Smooth muscle cell of trachea (primary cell): ENCODE results near the gene CCDC149. TPM values are rescaled to one million over a fixed set of nuclear protein-coding genes. Genes with fewer than 3 reads are reported as not detected.

Experiments used
- total RNA-seq: library from RNA; depleted of rRNA; stranded (reverse); fragments of >200 nt; gene quantifications from 2 replicates; pipeline ENCODE4 v1.2.1, GENCODE V29; 2014

Gene CCDC149
- total RNA-seq = 11.3 and 11.6 TPM in 2 replicates

GRCh38 chr4:24912252-24913118, at the start of gene CCDC149:
CCDC149 (minus strand) TSS chr4:24913042; CDS start chr4:24912864, 178 bp downstream.

GRCh38 chr4:24794916-24795665, 117.8 kb downstream of the CCDC149 start, which contains the start of gene SOD3:
SOD3 (plus strand) TSS chr4:24795573; CDS start chr4:24799522, 3,949 bp downstream.

Other genes with a start within 250 kb of the CCDC149 start
- gene SOD3, start 117.5 kb downstream of the CCDC149 start, total RNA-seq = 42.3 and 106 TPM in 2 replicates
- under 0.01 TPM in 1 of 2 replicates, not detected in the other for gene LGI2, start 117.9 kb upstream of the CCDC149 start, total RNA-seq
- gene SEPSECS, start 247.4 kb upstream of the CCDC149 start, total RNA-seq = 8.4 and 13.1 TPM in 2 replicates